Kidney (tissue), 14 donors: ENCODE measurements around the gene PBX4. TPM values are rescaled to one million over a fixed set of nuclear protein-coding genes. Genes with fewer than 3 reads are reported as not detected.

Experiments
- DNase-seq, 5 donors: peaks; one replicate each; pipeline ENCODE4 v3.0.0-alpha.2; 2013 to 2020
- FAIRE-seq: peaks from 2 replicates; lab custom pipeline; 2012; peaks lifted over from hg19 to GRCh38; lab: Jason Lieb, UNC
- H3K27ac ChIP-seq, 2 donors: one replicate each; pipeline ENCODE4 v1.7.0; 2013; ENCODE audit warnings: low read depth in 2 of 2, low read length in 2 of 2, inconsistent platforms in 1 of 2
- H3K27me3 ChIP-seq: one replicate; pipeline ENCODE4 v1.7.1; 2013; ENCODE audit warnings: low read length, inconsistent platforms; ENCODE audit not compliant: control insufficient read depth, insufficient read depth
- H3K36me3 ChIP-seq, 3 donors: one replicate each; pipeline versions ENCODE4 v1.7.0 to v1.7.1; 2013; ENCODE audit warnings: low read length in 3 of 3, control low read depth in 1 of 3, inconsistent platforms in 1 of 3; ENCODE audit not compliant: insufficient read depth in 3 of 3, control insufficient read depth in 2 of 3
- H3K4me1 ChIP-seq, 3 donors: one replicate each; pipeline versions ENCODE4 v1.7.0 to v1.7.1; 2013; ENCODE audit warnings: low read length in 3 of 3, inconsistent platforms in 1 of 3, low read depth in 1 of 3; ENCODE audit not compliant: control insufficient read depth in 2 of 3, insufficient read depth in 2 of 3
- H3K4me3 ChIP-seq, 3 donors: one replicate each; pipeline versions ENCODE4 v1.7.0 to v1.8.1; 2013; ENCODE audit warnings: low read length in 3 of 3, control low read depth in 1 of 3, inconsistent platforms in 1 of 3
- H3K9ac ChIP-seq, 3 donors: one replicate each; pipeline versions ENCODE4 v1.7.0 to v1.7.1; 2013; ENCODE audit warnings: low read length in 3 of 3, control low read depth in 1 of 3, inconsistent platforms in 1 of 3
- H3K9me3 ChIP-seq, 3 donors: one replicate each; pipeline versions ENCODE4 v1.7.0 to v1.7.1; 2013; ENCODE audit warnings: low read length in 3 of 3, control low read depth in 1 of 3, inconsistent platforms in 1 of 3; ENCODE audit not compliant: control insufficient read depth in 2 of 3, insufficient read depth in 1 of 3
- CTCF ChIP-seq: IDR thresholded peaks from 3 replicates; pipeline ENCODE4 v1.5.1; 2012; ENCODE audit warnings: mild to moderate bottlenecking, moderate library complexity, borderline replicate concordance; ENCODE audit not compliant: insufficient read depth; ENCODE audit errors: extremely low read depth
- intact Hi-C: fragments of 100-400 bp; cut with DNase I; formaldehyde crosslinking; loops from one replicate; pipeline ENCODE4 v1.11.1; 2022
- polyA plus RNA-seq: library from polyadenylated mRNA; stranded (reverse); fragments of 350-450 nt; fragmentation: Illumina TruSeq; extraction: RNeasy Lipid Tissue Mini Kit (QIAGEN cat#74804); gene quantifications from one replicate; pipeline ENCODE4 v1.2.3, GENCODE V29; 2014; ENCODE audit warnings: low read depth, low replicate concordance; ENCODE audit not compliant: insufficient read depth
- total RNA-seq: library from RNA; stranded (reverse); fragmentation: NEBNext Ultra II Directional; extraction: Animal tissue kit (Norgen Biotek cat#: 25700); gene quantifications from one replicate; pipeline ENCODE4 v1.2.1, GENCODE V29; 2021
- donor health status: control.
- donor health status: control.
- donor health status: control.
- donor health status: control.
- donor health status: control.
- donor health status: DM: yes; HTN: yes; CAD: no.
- donor health status: Normal renal cell carcinoma (clear cell type).

PBX4 gene
- total and polyA plus RNA-seq, 2 donors from 2014 or later, result 3.9 to 5.7 TPM

GRCh38 chr19:19542507-19542906, 76.0 kb downstream of the PBX4 start:
- FAIRE-seq (no peak), DNase-seq (no peak)
- no peak overlapping the region for H3K9ac ChIP-seq
- H3K4me1 ChIP-seq, result peaks cover 0 to 17% (median 5%) of the 10 kb centered on the region in 3 donors
- peaks cover 18% of the 10 kb centered on the region for H3K27me3 ChIP-seq
- H3K27ac ChIP-seq, result no peak overlapping the region
- H3K9me3 ChIP-seq, result no peaks in the 10 kb centered on the region
- H3K4me3 ChIP-seq, result no peak overlapping the region
- TF ChIP-seq CTCF, result no peak
- intact Hi-C loops, result no loop called here
- H3K36me3 ChIP-seq, result no peaks in the 10 kb centered on the region

- H3K4me1 ChIP-seq, result peaks cover 0 to 17% (median 5%) of the 10 kb centered on the region in 3 donors
- no peak for FAIRE-seq
- H3K27ac ChIP-seq, result no peak overlapping the region
- no peaks in the 10 kb centered on the region for H3K9me3 ChIP-seq
- DNase-seq, result no peak
- TF ChIP-seq CTCF, result no peak
- H3K9ac ChIP-seq, result no peak overlapping the region
- H3K27me3 ChIP-seq, result peaks cover 18% of the 10 kb centered on the region
- H3K4me3 ChIP-seq, result no peak overlapping the region
- H3K36me3 ChIP-seq, result no peaks in the 10 kb centered on the region
- intact Hi-C loops, result no loop called here
Observed at GRCh38 chr19:19541616-19542015, 76.9 kb downstream of the PBX4 start.

- H3K9me3 ChIP-seq, result no peaks in the 10 kb centered on the region
- no peak for TF ChIP-seq CTCF
- peaks cover 18% of the 10 kb centered on the region for H3K27me3 ChIP-seq
- no peak overlapping the region for H3K4me3 ChIP-seq
- no peak overlapping the region for H3K9ac ChIP-seq
- no peak overlapping the region for H3K27ac ChIP-seq
- peaks cover 0 to 17% (median 5%) of the 10 kb centered on the region in 3 donors for H3K4me1 ChIP-seq
- no peaks in the 10 kb centered on the region for H3K36me3 ChIP-seq
- intact Hi-C loops, result no loop called here
- DNase-seq (peak; percentile 62 to 89 (median 69)), FAIRE-seq (no peak)
Observed at GRCh38 chr19:19540715-19541515, 77.6 kb downstream of the PBX4 start.
